Activated T-cell treated with anti-CD3 and anti-CD28 coated beads, Interleukin-2, amount 50 U/mL, for 4 hours (primary cell): ENCODE data around the gene ASIC2. TPM values are rescaled to one million over a fixed set of nuclear protein-coding genes. Genes with fewer than 3 reads are reported as not detected.

Source experiments
- ATAC-seq, 2 donors: fragments of 200-7000 bp; cut with Tn5 transposase; one replicate each; pipeline ENCODE4 v1.10.0; 2021
- DNase-seq: peaks from one replicate; pipeline ENCODE4 v3.0.0-alpha.2; 2020
- H3K27me3 Mint-ChIP-seq: one replicate; pipeline ENCODE4 v1.8.0; 2021; ENCODE audit warnings: low read depth, mixed read lengths
- H3K36me3 Mint-ChIP-seq: one replicate; pipeline ENCODE4 v1.8.0; 2022; ENCODE audit warnings: mixed read lengths; ENCODE audit not compliant: insufficient read depth
- H3K4me1 Mint-ChIP-seq: one replicate; pipeline ENCODE4 v1.8.0; 2021; ENCODE audit warnings: low read depth, mixed read lengths
- H3K4me3 Mint-ChIP-seq: one replicate; pipeline ENCODE4 v1.8.0; 2021; ENCODE audit warnings: mild to moderate bottlenecking, moderate library complexity, mixed read lengths
- H3K9me3 Mint-ChIP-seq: one replicate; pipeline ENCODE4 v1.8.0; 2021; ENCODE audit warnings: mixed read lengths
- total RNA-seq, 3 donors: library from RNA; stranded (reverse); gene quantifications; one replicate each; pipeline ENCODE4 v1.2.1, GENCODE V29; 2021

ASIC2 gene
- not detected for total RNA-seq

DNA sequence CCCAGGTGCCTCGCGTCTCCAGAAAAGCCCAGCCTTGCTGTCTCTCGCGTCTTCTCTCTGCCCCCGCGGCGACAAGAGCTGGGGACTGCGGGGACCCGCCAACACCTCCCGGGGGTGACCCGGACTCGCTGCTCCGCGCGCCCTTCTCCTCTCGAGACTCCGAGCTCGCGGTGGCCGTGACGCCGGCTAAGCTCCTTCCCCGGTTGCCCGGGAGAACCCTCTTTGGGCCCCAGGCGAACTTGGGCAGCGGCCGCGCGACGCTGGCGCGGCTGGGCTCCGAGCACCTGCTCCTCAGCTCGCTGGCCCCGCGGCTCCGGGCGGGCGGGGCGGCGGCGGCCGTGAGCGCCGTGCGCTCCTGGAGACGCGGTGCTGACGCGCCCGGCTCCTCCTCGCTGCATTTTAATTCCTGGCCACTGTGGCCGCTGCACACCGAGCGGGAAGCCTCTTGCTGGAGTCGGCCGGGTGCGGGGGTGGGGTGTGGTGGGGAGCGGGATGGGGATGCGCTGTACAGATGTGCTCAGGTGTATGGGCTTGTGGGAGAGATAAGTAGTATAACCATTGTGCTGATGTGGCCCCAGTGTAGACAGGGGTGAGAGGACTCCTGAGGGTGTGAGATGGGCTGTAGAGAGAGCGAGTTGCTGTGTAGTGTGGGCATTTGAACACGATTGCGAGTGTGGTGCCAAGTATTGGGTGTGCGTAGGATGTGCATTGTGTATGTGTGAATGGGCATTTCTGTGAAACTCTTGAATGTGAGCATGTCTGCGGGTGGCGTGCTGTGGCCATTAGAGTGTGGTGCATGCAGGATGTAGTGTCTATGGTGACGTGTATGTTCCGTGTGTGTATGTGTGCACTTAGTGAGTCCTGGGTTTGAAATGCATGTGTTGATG is at the start of gene ASIC2:
Gene ASIC2, minus strand, starts transcription at position 315 of the 887 bp plus-strand sequence.
- Mint-ChIP-seq H3K9me3 (no peaks in the 10 kb centered on the region), H3K27me3 (peaks cover 53% of the 10 kb centered on the region), H3K36me3 (no peaks in the 10 kb centered on the region), H3K4me3 (no peak within 1 kb of the TSS), H3K4me1 (peaks cover 6% of the 10 kb centered on the region)
- peak in 1 of 2 donors; percentile 50 for ATAC-seq
- DNase-seq = no peak

DNA sequence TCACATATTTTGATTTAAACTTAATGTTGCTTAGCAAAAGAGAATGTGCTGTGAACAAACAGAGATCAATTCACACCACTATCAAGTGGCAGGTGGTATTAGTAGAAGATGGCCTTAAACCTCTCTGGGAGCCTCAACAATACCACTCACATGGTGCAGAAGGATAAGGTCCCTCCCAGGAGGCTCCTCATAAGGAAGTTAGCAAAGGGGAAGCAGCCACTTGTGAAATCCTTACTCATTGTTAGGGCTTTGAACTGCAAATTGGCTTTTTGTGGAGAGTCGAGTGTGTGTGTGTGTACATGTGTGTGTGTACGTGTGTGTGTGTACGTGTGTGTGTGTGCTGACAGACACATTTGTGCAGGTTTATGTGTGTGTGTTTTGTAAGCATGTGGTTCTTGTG is 48.9 kb upstream of the ASIC2 start:
- Mint-ChIP-seq H3K36me3 (no peaks in the 10 kb centered on the region), H3K9me3 (no peaks in the 10 kb centered on the region), H3K27me3 (peaks cover 16% of the 10 kb centered on the region), H3K4me1 (no peaks in the 10 kb centered on the region), H3K4me3 (no peak overlapping the region)
- DNase-seq (no peak), ATAC-seq (no peak)

DNA sequence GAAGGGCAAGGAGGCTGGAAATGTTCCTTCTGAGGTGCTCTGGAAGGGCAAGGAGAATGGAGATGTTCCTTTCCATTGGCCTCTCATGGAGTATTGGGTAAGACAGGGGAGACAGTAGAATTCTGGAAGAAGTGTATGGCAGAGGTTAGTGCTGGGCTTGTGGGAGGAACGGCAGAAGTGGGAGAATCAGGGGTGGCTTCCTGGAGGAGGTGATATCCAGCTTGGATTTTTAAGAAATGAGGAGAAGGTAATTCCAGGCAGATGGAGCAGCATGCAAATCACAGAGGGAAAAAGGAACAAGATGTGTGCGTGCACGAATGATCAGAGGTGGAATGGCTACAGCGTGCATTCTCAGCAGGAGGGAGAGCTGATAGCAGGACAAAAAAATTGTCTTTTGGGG is 45.1 kb upstream of the ASIC2 start:
- H3K36me3 Mint-ChIP-seq = no peaks in the 10 kb centered on the region

DNA sequence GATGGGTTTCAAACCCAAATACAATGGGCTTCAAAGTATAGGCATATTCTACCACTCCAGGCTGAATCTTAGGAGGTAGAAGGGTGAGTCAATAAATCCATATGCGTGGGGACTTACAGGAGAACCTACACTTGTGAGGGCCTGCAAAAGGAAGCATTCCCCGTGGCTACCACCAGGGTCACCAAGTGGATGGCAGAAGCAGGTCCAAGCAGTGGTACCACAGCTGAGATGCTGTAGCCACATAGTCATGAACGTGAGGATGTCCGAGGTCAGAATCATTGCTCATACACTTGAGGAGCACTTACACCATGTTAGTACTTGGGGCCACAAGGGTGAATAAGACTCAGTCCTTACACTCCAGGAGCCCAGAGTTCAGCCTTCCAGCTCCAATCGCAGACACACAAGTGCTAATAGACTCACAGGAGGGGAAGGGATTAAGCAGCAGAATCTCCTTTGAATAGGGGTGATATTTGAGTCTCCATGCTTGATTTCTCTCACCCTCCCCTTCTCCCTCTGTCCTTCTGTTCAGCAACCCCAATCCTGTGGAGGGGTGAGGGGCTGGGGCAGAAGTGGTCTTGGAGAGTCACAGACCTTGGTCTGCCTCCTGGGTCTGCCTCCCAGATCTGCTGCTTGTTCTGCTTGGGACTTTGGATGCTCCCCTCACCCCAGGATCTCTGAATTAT is 42.5 kb upstream of the ASIC2 start:
- no peaks in the 10 kb centered on the region for H3K36me3 Mint-ChIP-seq
- H3K4me3 Mint-ChIP-seq = no peak overlapping the region
- DNase-seq = no peak
- H3K27me3 Mint-ChIP-seq = peaks cover 10% of the 10 kb centered on the region
- ATAC-seq = no peak
- no peaks in the 10 kb centered on the region for H3K4me1 Mint-ChIP-seq
- H3K9me3 Mint-ChIP-seq = no peaks in the 10 kb centered on the region

More for the DNA sequence above, 45.1 kb upstream of the ASIC2 start:
- ATAC-seq (no peak), DNase-seq (no peak)
- Mint-ChIP-seq H3K4me1 (no peaks in the 10 kb centered on the region), H3K9me3 (no peaks in the 10 kb centered on the region), H3K27me3 (peaks cover 10% of the 10 kb centered on the region), H3K4me3 (no peak overlapping the region)

DNA sequence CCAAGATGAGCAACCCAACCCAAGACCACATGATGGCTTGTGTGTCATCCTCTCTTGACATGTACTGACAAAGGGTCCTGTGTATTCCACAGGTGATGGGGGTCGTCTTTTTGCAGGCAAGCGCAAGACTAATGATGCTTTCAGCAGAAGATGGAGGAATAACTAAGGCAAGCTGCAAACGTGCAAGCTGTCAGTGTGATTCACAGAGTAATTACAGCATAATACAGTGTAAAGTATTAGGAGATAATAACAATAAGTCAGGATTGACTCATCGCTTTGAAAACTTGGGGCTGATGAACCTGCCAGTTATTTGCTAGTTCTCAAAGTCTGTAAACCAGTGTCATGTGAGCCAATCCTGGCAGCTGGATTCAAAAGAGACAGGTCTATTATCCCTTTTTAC is 41.6 kb upstream of the ASIC2 start:
- no peak for DNase-seq

DNA sequence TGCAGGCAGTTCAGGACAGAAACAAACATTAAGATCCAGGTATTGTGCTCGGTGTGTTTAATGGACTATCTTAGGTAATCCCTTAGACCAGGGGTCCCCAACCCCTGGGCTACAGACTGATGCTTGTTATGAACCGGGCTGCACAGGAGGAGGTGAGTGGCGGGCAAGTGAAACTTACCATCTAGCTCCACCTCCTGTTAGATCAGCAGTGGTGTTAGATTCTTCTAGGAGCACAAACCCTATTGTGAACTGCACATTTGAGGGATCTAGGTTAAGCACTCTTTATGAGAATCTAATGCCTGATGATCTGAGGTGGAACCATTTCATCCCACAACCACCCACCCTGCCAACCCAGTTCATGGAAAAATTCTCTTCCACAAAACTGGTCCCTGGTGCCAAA is 37.8 kb upstream of the ASIC2 start:
- Mint-ChIP-seq H3K4me1 (no peaks in the 10 kb centered on the region), H3K27me3 (no peaks in the 10 kb centered on the region), H3K36me3 (no peaks in the 10 kb centered on the region), H3K9me3 (no peaks in the 10 kb centered on the region), H3K4me3 (no peak overlapping the region)
- no peak for ATAC-seq
- DNase-seq = no peak

More for the DNA sequence above, 41.6 kb upstream of the ASIC2 start:
- no peaks in the 10 kb centered on the region for H3K36me3 Mint-ChIP-seq
- no peaks in the 10 kb centered on the region for H3K9me3 Mint-ChIP-seq
- no peak overlapping the region for H3K4me3 Mint-ChIP-seq
- H3K4me1 Mint-ChIP-seq = no peaks in the 10 kb centered on the region
- H3K27me3 Mint-ChIP-seq = peaks cover 7% of the 10 kb centered on the region
- no peak for ATAC-seq

DNA sequence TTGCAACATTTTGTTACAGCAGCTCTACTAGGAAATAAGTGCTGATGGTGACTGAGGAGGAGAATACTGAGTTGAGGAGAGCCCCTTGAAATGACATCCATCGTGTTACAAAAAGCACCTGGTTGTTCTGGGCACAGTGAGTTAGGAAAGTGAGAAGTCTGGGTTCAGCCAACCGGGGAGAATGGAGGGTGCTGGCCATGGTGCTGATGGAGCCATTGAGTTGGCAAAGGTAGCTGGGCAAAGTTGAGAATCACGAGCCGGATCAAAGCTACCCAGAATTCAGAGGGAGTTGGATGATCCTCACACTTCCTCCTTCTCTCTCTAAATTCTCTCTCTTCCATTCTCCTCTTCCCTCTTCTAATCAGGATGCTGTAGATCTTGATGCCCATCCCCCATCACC is 35.0 kb upstream of the ASIC2 start:
- no peak for ATAC-seq
- no peaks in the 10 kb centered on the region for H3K9me3 Mint-ChIP-seq
- H3K4me1 Mint-ChIP-seq = no peaks in the 10 kb centered on the region
- no peak for DNase-seq
- no peaks in the 10 kb centered on the region for H3K36me3 Mint-ChIP-seq
- peaks cover 4% of the 10 kb centered on the region for H3K27me3 Mint-ChIP-seq
- no peak overlapping the region for H3K4me3 Mint-ChIP-seq

DNA sequence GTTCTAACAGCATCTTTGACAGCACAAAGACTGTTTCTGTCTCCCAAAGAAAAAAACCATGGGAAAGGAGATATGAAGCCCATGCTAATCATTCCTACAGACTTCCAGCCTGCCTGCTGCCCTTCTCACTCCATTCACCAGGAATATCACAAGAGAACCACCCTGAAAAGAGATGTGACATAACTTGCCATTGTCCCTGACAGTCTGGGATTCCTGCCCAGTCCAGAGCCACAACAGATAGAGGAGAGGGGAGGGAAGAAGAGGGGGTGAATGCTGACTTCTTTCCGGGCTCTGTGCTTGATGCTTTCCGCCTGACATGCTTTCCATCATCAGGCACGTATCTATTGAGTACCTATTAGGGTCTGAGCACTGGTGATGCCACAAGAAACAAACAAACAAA is 31.6 kb upstream of the ASIC2 start:
- Mint-ChIP-seq H3K4me3 (no peak overlapping the region), H3K9me3 (no peaks in the 10 kb centered on the region), H3K36me3 (no peaks in the 10 kb centered on the region), H3K4me1 (no peaks in the 10 kb centered on the region), H3K27me3 (peaks cover 4% of the 10 kb centered on the region)
- DNase-seq = no peak
- ATAC-seq = no peak

DNA sequence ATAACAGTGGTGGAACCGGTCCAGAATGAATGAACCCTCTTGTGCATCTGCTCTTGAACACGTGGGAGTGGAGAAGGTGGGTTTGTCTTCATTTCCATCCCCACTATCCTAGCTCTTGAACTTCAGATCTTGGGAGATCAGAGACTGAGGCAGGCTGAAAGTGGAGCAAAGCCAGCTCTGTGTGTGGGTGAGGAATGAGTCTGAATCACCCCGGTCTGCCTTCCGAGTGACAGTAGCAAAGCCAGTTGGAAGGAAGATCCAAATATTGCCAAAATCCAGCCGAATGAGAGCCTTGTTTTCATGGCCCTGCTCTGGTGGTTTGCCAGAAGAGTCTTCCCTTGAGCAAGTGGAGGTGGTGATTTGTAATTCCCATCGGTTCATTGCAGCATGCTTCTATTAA is 29.0 kb upstream of the ASIC2 start:
- Mint-ChIP-seq H3K27me3 (peaks cover 4% of the 10 kb centered on the region), H3K36me3 (no peaks in the 10 kb centered on the region), H3K9me3 (no peaks in the 10 kb centered on the region), H3K4me1 (no peaks in the 10 kb centered on the region), H3K4me3 (no peak overlapping the region)
- no peak for DNase-seq
- ATAC-seq = no peak

DNA sequence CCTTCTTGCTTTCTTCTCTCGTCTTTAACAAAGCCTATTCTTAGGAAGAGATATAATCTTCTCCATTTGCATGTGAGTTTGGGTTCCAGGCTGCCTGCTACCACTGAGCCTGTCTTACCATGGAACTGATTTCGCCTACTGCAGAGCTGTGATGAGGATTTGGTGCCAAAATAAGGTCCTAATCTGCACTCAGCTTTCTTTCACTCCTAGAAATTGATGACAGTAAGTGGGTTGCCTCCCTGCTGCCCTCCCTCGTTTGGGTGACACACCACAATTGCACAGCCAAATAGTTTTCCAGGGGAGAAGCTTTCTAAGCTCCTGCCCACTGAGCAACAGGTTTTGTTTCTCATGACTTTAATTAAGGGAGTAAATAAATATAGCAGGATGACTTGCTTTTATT is 25.1 kb upstream of the ASIC2 start:
- H3K9me3 Mint-ChIP-seq = no peaks in the 10 kb centered on the region

DNA sequence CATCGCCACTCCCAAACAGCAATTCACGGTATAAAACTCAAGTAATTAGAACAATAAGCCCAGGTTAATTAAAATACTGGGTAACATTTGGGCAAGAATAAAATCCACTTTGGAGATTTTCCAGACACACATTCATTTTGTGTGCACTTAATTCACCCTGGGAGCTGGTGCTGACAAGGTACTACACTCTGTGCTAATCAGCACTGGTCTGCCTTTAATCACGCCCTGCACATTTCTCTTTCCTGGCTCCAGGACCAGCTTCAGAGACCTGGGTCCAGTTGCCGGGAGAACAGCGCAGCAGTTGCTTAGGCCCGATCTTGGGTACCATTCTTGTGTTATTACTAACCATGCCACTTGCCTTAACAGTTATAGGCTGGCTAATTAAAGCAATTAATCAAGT is 23.7 kb upstream of the ASIC2 start:
- Mint-ChIP-seq H3K9me3 (no peaks in the 10 kb centered on the region), H3K4me1 (peaks cover 1% of the 10 kb centered on the region), H3K4me3 (no peak overlapping the region), H3K36me3 (no peaks in the 10 kb centered on the region), H3K27me3 (peaks cover 10% of the 10 kb centered on the region)
- DNase-seq (no peak), ATAC-seq (no peak)

More for the DNA sequence above, 25.1 kb upstream of the ASIC2 start:
- H3K36me3 Mint-ChIP-seq = no peaks in the 10 kb centered on the region
- peaks cover 1% of the 10 kb centered on the region for H3K4me1 Mint-ChIP-seq
- H3K27me3 Mint-ChIP-seq = peaks cover 2% of the 10 kb centered on the region
- no peak for DNase-seq
- ATAC-seq = no peak
- H3K4me3 Mint-ChIP-seq = no peak overlapping the region

DNA sequence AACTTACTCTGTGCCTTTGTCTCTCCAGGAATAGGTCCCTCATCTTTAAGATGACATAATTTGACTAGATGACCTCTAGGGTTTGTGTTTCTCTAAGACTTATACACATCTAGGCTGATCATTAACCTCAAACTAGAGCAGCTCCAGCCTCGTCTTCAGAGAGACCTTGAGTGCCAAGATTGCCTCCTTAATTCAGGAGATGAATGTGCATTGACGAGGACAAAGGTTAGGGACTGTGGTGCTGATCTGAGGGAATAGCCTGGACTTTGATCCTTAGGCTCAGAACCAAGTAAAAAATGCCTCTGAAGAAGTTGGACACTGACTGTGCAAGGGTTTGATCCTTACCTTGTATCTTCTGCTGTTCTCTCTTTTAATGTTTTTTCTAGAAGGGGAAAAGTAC is 17.2 kb upstream of the ASIC2 start:
- Mint-ChIP-seq H3K4me3 (no peak overlapping the region), H3K36me3 (no peaks in the 10 kb centered on the region), H3K9me3 (no peaks in the 10 kb centered on the region), H3K4me1 (peaks cover 1% of the 10 kb centered on the region), H3K27me3 (peaks cover 12% of the 10 kb centered on the region)
- ATAC-seq (no peak), DNase-seq (no peak)

DNA sequence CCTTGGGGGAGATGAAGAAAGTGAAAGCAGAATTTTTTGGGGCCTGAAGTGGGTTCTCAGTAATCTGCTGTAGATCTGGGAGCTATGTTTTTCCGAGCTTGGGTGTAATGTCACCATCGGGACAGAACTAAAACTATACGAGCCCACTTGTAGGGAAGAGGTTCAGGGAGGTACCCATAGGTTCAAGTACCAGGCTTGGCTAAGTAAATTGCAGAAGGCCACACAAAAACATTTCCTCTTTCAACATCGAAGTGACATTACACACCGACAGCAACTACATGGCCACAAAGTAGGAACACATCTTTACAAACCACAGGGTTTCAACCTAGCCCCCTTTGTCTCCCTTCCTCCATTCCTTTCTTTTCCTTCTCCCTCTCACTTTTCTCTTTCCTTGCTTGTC is 10.2 kb upstream of the ASIC2 start:
- H3K4me1 Mint-ChIP-seq = peaks cover 4% of the 10 kb centered on the region
- peaks cover 5% of the 10 kb centered on the region for H3K27me3 Mint-ChIP-seq
- H3K9me3 Mint-ChIP-seq = no peaks in the 10 kb centered on the region
- H3K36me3 Mint-ChIP-seq = no peaks in the 10 kb centered on the region
- ATAC-seq (no peak), DNase-seq (no peak)
- no peak overlapping the region for H3K4me3 Mint-ChIP-seq

DNA sequence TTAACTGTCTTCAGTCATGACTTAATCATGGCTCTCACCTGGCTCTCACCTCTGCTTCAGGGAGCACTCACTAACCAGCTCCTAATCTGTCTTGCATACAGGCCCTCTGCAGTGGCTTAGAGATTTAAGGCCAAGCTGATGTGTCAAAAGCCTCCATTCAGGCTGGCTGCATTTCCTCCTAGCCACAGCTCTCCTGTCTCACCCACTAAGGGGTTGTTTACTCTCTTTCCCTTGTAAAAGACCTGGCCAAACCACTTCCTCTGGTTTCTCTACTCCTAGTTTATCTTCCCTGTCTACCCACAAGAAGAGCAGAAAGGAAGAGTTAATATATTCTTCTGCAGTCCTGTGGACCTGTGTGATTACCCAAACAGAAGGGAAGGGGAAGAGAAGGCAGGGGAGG is 9.3 kb upstream of the ASIC2 start:
- no peak for ATAC-seq

DNA sequence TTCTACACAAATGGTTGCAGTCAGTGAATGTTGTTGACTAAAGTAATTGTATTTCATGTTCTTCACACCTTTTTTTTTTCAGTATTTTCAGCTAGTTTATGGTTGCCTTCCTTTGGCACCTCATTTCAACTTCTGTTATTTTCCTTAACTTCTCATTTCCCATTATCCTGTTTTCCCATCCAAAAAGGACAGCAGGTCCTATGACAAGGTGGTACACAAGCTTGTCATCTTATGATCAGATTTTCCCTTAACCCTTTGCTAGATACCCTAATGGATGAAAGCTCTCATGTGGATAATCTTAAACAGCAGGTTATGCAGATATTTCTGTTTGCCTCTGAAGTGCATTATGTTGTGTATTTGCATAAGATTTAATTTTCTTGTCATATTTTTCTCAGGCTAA is 7.1 kb upstream of the ASIC2 start:
- no peak for ATAC-seq
- H3K4me3 Mint-ChIP-seq = no peak overlapping the region

More for the DNA sequence above, 9.3 kb upstream of the ASIC2 start:
- no peaks in the 10 kb centered on the region for H3K9me3 Mint-ChIP-seq
- H3K4me3 Mint-ChIP-seq = no peak overlapping the region
- peaks cover 4% of the 10 kb centered on the region for H3K4me1 Mint-ChIP-seq
- H3K27me3 Mint-ChIP-seq = peaks cover 5% of the 10 kb centered on the region
- no peak for DNase-seq
- H3K36me3 Mint-ChIP-seq = no peaks in the 10 kb centered on the region

More for the DNA sequence above, 7.1 kb upstream of the ASIC2 start:
- no peaks in the 10 kb centered on the region for H3K36me3 Mint-ChIP-seq
- no peaks in the 10 kb centered on the region for H3K9me3 Mint-ChIP-seq
- no peak for DNase-seq
- H3K4me1 Mint-ChIP-seq = peaks cover 4% of the 10 kb centered on the region
- H3K27me3 Mint-ChIP-seq = peaks cover 16% of the 10 kb centered on the region
